Lower leg skin (tissue), 4 donors: ENCODE results near the gene KCNQ4. TPM values are rescaled to one million over a fixed set of nuclear protein-coding genes. Genes with fewer than 3 reads are reported as not detected.

Source experiments
- DNase-seq, 2 donors: peaks; one replicate each; pipeline ENCODE4 v3.0.0-alpha.2; 2019; ENCODE audit warnings: low spot score in 2 of 2
- H3K4me3 ChIP-seq: fragments of 200-600 bp; sonication (generic); 2 replicates; pipeline ENCODE4 v1.5.1; 2017; ENCODE audit warnings: mild to moderate bottlenecking, low read depth; ENCODE audit not compliant: poor library complexity, severe bottlenecking
- POLR2A ChIP-seq, 2 donors: fragments of 450-650 bp; IDR thresholded peaks; one replicate each; pipeline ENCODE4 v1.6.1; 2016 to 2017; ENCODE audit warnings: antibody characterized with exemption in 2 of 2, mild to moderate bottlenecking in 1 of 2, moderate library complexity in 1 of 2
- WGBS, 2 donors: methylation state at CpG; one replicate each; pipeline ENCODE4 v1.1.5; 2018; 5-methylcytosine and 5-hydroxymethylcytosine counted together
- intact Hi-C: fragments of 100-400 bp; cut with DNase I; formaldehyde crosslinking; loops from one replicate; pipeline ENCODE4 v1.15.0; 2023; ENCODE audit warnings: low total_unique reads
- total RNA-seq, 4 donors: library from RNA; depleted of rRNA; stranded (reverse); fragments of >200 nt; gene quantifications; one replicate each; pipeline ENCODE4 v1.1.0, GENCODE V29; 2016
- TF ChIP-seq, protein P1 (sequence below), 3 donors: fragments of 450-650 bp; IDR thresholded peaks; one replicate each; pipeline ENCODE4 v1.5.1; 2016; ENCODE audit warnings: antibody characterized with exemption in 3 of 3, mild to moderate bottlenecking in 3 of 3, moderate library complexity in 2 of 3

KCNQ4 gene
- total RNA-seq, 4 donors from 2014 or later, result 1.3 to 2.7 (median 2.0) TPM

DNA sequence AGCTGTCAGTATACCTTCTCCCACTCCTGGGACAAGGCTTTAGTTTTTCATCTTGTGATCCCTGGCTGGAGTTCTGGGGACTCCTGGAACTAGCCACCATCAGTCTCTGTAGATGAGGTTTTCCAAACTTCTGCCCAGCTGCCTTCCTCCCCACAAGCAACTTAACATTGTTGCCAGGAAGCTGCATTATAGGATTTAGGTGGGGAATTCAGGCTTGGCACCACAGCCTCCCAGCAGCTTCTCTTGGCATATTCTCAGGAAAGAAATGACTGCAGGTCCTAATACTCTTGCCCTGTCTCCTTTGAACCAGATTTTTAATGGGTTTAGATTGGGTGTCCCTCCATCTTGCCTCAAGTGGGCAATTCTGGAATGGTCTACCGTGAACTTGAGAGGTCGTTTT is 18.6 kb upstream of the KCNQ4 start:
- intact Hi-C loops, result no loop called here
- no peak overlapping the region for H3K4me3 ChIP-seq
- TF ChIP-seq, protein P1, sequence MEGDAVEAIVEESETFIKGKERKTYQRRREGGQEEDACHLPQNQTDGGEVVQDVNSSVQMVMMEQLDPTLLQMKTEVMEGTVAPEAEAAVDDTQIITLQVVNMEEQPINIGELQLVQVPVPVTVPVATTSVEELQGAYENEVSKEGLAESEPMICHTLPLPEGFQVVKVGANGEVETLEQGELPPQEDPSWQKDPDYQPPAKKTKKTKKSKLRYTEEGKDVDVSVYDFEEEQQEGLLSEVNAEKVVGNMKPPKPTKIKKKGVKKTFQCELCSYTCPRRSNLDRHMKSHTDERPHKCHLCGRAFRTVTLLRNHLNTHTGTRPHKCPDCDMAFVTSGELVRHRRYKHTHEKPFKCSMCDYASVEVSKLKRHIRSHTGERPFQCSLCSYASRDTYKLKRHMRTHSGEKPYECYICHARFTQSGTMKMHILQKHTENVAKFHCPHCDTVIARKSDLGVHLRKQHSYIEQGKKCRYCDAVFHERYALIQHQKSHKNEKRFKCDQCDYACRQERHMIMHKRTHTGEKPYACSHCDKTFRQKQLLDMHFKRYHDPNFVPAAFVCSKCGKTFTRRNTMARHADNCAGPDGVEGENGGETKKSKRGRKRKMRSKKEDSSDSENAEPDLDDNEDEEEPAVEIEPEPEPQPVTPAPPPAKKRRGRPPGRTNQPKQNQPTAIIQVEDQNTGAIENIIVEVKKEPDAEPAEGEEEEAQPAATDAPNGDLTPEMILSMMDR (IDR thresholded peaks at IDR 0.05), result no peak
- TF ChIP-seq POLR2A (IDR thresholded peaks at IDR 0.05), result no peak
- DNase-seq, result no peak
- 51 to 57% methylated on average over 2 of the region's 2 CpGs for WGBS, 2 donors

DNA sequence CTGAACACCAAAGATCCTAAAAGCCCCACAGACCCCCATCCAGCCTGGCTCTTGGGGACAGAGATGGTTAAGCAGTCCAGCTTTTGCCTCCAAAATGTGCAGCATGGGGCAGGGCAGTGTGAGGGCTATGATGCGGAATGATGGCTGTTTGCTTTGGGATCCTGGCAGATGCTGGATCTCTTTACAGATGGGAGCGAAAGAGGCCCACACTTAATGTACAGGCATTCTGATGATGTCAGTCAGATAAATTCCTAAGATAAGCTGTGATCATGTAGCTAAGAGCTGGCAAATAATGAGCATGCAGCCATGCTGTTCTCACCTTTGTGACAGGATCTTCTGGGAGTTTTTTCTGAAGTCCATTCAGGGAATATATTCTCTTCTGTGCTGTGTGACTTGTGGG is 17.6 kb upstream of the KCNQ4 start:
- DNase-seq, result no peak
- WGBS, 2 donors, result 76 to 86% methylated on average over 2 of the region's 2 CpGs
- TF ChIP-seq, protein P1 (IDR thresholded peaks at IDR 0.05), result no peak
- TF ChIP-seq POLR2A (IDR thresholded peaks at IDR 0.05), result no peak
- intact Hi-C loops, result no loop called here
- H3K4me3 ChIP-seq, result no peak overlapping the region

DNA sequence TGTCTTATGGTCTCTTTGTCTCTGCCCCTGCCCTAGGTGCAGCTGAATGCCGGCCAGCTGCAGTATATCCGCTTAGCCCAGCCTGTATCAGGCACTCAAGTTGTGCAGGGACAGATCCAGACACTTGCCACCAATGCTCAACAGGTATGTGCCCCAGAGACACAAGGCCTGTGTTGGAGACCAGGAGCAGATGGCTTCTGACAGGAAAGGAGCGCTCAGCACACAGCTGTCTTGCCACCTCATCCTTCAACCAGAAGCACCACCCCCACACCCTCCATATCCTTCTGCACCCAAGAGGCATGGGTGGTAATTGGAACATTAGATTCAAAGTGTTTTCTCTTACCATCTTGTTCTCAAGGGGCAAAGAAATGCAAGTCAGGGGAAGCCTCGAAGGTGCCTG is 17.0 kb upstream of the KCNQ4 start:
- TF ChIP-seq, protein P1 (IDR thresholded peaks at IDR 0.05), result no peak
- no peak for TF ChIP-seq POLR2A (IDR thresholded peaks at IDR 0.05)
- intact Hi-C loops, result no loop called here
- no peak for DNase-seq
- no peak overlapping the region for H3K4me3 ChIP-seq
- WGBS, 2 donors, result 92 to 96% methylated on average over 4 of the region's 4 CpGs

DNA sequence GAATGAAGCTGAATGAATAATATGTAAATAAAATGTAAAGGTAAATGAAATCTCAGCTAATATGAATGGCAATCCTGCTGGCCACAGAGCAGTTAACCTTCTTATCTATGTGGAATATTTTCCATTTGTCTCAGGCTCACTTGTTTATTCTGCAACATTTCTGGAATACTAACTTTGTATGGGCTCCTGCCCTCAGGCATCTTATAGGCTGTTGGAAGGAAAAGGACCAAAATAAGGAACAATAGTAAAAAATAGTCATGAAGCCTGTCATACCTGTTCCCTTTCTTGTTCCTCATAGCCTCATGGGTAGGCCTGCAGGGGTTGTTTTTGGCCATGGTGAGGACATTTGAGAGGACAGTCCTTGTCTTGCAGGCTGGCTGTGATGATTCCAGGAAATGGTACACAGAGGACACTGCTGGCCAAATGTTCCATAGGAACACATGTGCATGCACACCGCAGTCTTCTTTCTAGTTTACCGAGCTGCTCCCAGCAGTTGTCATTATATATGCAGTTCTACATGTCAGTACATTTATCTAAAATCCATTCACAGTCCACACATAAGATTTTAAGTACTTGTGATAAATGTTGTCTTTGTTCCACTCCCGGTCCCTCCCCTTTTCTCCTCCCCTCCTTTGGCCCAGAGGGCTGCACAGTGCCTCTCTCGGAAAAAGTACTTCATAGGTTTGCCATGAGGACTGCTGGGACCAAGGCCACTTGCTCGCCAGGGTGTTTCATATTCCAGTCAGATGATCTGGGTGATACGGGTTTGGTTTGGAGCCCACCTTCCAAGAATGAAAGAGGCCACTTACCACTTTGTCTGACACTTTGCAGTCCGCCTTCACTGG is 15.2 kb upstream of the KCNQ4 start:
- H3K4me3 ChIP-seq, result no peak overlapping the region
- DNase-seq, result no peak
- intact Hi-C loops, result no loop called here
- TF ChIP-seq POLR2A (IDR thresholded peaks at IDR 0.05), result no peak
- TF ChIP-seq, protein P1 (IDR thresholded peaks at IDR 0.05), result no peak
- 55 to 58% methylated on average over 7 of the region's 7 CpGs for WGBS, 2 donors

DNA sequence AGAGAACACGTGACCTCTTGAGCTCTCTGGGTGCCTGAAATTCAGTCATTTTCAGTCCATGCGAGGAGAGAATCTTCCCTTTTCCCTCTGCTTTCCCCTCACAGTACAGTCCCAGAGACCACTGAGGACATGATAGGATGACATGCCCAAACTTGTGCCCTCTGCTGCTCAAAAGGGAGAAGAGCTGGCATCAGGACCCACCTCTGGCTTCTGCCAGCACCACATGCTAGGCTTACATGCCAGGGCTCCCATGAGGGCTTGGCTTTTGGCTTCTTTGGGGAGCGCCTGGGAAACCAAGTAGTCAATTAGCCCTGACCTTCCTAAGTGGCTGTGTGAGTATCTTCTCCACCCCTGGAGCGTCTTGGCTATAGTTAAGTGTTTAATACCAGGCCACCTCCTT is 13.8 kb upstream of the KCNQ4 start:
- TF ChIP-seq POLR2A (IDR thresholded peaks at IDR 0.05), result no peak
- TF ChIP-seq, protein P1 (IDR thresholded peaks at IDR 0.05), result no peak
- intact Hi-C loops, result no loop called here
- H3K4me3 ChIP-seq, result no peak overlapping the region
- no peak for DNase-seq
- WGBS, 2 donors, result 45% methylated on average over 4 of the region's 4 CpGs
